ENCODE data around the gene MYH8.

Gene MYH8

DNA sequence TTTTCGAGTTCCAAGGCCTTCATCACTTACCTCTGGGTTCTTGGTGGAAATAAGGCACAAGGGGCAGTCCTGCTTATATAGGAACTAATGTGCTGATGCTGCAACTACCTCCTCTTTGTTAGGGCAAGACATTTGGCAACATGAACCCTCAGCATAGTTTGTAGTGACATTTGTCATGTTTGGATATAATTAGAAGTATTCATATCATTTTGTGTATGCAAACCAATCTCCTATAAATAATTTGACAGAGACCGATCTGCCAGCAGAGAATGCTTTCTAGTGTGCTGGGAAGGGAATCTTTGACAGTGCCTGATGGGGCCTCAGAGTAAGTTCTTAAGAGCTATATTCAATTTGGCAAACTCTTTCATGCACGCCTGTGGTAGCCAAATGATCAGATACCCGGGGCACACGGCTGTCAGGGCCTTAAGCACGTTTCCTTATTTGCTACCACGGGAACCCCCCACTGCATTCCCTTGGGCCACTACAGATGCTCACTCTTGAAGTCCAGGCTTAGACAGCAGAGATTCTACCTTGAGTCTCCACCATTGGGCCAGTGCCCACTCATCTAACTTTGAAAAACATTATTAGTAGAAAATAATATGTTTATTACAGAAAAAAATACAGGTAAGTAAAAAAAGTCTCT is at the start of gene MYH8:
TSS of gene MYH8 (minus strand) at position 51 of the 643 bp plus-strand sequence. CDS start 1,723 bp downstream, outside the sequence.
- no peak for DNase-seq

DNA sequence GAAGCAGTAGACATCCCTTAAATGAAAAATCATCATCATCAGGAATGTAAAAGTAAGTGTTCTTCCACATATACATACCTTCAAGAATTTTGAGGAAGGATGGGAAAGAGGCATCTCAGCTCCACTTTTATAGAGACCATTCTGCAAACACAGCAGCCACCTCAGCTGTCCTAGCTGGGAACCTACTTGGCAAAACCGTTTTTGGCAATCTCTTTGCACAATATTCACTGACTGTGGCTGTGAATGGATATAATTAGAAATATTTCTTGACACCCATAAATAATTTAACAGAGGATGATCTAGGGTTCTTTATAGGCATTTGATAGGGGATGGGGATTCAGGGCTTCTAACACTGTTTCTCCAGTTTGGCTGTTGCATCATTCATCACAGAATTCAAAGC is 47.7 kb upstream of the MYH8 start, which contains the start of gene MYH4:
TSS of gene MYH4 (minus strand) at position 101 of the 400 bp plus-strand sequence. CDS start 2,814 bp downstream, outside the sequence.
- DNase-seq: no peak

GRCh38 chr17:10463402-10463801 is 41.7 kb upstream of the MYH8 start:
- DNase-seq: no peak

- no peak for DNase-seq
Measured at GRCh38 chr17:10460062-10460461, 38.3 kb upstream of the MYH8 start.

GRCh38 chr17:10458701-10459100 is 37.0 kb upstream of the MYH8 start:
- DNase-seq: no peak

- no peak for DNase-seq
Measured at GRCh38 chr17:10457952-10458351, 36.2 kb upstream of the MYH8 start.

- no peak for DNase-seq
Measured at GRCh38 chr17:10447026-10447931, 25.5 kb upstream of the MYH8 start.

- DNase-seq: no peak
Measured at GRCh38 chr17:10439816-10440215, 18.1 kb upstream of the MYH8 start.

GRCh38 chr17:10435096-10435495 is 13.3 kb upstream of the MYH8 start:
- DNase-seq: no peak

DNA sequence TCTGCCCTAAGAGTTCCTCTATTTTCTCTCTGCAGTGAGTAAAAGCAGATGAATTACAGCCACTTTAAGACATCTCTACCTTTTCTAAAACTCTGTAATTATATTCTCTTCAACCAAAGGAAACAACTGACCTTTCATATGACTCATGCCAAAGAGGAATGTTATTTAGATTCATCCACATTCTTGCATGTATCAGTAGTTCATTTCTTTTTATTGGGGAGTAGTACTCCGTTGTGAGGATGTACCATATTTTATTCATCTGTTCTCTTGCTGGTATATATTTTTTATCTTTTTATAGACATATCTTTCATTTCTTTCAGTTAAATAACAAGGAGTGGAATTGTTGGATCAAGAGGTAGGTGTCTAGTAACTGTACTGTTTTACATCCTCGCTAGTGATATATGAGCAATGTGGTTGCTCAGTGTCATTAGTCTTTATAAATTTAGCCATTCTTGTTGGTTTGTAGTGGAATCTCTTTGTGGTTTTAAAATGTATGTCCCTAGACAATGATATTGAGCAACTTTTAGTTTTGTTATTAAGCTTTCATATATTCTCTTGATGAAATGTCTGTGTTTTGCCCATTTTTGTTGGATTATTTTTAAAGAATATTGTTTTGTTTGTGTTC is 7.8 kb upstream of the MYH8 start:
- DNase-seq: no peak

- no peak for DNase-seq
Measured at GRCh38 chr17:10428781-10429180, 7.0 kb upstream of the MYH8 start.

- DNase-seq: no peak
Measured at GRCh38 chr17:10421211-10421610, 539 bp downstream of the MYH8 start.

GRCh38 chr17:10420811-10421210 is 939 bp downstream of the MYH8 start:
- DNase-seq: no peak

GRCh38 chr17:10417431-10417830 is 4.3 kb downstream of the MYH8 start:
- no peak for DNase-seq

DNA sequence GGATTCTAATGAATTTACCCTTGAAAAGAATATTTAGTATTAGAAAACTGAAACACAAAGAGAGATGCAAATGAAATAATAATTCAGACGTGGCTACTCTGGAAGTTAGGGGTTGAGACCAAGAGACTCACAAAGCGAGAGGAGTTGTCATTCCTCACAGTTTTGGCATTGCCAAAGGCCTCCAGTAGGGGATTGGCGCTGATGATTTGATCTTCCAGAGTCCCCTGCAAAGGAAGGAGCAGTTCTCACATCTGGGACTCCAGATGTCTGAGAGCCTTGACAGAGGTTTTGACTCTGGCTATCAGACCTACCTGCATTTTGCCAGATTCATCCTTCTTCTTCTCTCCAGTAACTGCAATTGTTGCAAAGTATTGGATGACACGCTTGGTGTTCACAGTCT is 6.6 kb downstream of the MYH8 start:
- no peak for DNase-seq

DNA sequence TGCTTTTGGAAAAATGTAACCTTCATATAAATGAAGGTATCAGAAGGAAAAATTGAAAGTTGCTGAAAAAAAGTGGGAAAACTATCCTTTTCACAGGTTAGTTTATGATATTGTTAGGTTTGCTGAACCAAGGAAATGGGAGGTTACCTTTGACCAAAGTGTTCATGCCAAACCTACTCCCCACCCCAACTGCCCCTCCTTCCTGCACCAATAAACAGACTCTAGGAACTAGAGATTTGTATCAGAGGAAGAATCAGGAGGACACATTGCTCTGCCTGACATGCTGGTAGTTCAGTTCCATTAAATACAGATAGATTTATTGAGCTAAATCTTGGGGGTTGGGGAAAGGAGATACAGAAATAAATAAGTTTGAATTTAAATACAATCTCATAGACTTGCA is 18.2 kb downstream of the MYH8 start:
- DNase-seq: no peak

DNA sequence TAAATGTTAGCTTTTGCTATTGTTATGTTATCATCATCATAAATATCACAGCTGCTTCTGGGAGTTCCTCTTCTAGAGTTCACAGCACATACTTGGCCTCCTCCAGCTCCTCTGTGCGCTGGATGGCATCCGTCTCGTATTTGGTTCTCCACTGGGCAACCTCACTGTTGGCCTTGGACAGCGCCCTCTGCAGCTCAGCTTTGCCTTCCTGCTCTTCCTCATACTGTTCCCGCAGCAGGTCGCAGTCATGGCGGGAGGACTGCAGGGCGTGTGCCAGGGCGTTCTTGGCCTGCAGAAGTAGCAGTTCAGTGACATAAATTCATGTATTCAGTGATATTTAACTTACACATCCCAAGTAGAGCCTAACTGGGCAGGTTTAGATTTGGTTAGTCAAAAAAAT is 23.4 kb downstream of the MYH8 start:
- no peak for DNase-seq

DNA sequence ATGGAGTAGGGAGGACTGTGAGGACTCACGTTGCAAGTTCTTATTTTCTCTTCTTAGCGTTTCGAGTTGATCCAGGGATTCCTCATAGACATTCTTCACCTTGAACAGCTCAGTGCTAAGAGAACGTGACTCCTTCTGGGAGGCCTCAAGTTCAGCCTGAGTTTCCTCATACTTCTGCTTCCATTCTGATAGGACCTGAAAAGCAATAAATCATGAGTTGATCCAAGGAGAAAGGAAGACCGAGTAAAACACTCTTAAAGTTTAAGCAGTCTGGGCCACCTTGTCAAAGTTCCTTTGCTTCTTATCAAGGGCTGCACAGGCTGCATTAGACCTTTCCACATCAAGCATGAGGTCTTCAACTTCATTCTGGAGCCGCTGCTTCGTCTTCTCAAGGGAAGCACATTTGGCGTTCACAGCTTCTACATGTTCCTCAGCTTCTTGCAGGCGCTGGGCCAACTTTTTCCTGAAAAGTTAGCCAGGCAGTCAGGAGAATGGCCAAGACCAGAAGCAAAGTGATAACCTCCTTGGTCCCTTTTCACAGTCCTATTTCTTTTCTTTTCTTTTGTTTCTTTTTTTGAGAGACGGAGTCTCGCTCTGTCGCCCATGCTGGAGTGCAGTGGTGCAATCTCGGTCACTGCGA is 25.1 kb downstream of the MYH8 start:
- DNase-seq: no peak

DNA sequence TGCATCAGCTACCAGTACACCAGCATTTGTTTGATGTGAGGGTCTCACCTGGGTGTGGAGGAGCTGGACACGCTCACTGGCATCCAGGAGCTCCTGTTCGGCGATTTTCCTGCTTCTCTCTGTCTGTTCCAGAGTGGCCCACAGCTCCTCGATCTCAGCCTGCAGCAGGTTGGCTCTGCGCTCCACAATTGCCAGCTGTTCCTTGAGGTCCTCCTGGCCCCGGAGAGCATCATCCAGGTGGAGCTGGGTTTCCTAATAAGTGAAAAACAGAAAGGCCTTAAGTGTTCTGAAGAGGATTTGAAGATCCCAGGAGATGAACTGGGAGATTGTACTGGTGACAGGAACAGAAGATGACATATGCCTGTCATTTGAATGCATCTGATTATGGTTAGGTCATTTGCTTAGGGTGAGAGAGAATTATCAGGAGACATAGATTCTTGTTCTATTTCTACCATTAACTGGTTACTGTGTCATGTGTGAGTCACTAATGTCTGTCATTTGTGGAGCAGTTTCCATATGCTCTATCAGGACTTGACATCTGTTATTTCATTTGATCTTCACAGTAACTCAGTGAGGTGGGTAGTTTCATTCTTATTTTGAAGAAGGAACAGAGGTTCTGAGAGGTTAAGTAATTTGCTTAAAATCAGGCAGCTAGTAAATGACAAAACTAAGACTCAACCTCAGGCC is 27.4 kb downstream of the MYH8 start:
- DNase-seq: no peak

DNA sequence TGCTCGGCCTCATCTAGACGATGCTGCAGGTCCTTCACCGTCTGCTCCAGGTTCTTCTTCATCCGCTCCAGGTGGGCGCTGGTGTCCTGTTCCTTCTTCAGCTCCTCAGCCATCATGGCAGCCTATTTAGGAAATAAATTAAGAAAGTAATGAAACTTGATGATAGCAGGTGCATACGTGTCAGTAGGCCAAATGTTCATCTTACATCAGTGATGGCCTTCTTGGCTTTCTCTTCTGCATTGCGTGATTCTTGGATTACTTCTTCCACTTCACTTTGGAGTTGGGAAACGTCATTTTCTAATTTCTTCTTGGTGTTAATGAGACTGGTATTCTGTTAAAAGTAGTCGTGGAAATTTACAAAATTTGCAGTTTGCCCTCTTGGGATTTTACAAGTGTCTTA is 28.9 kb downstream of the MYH8 start:
- no peak for DNase-seq

- DNase-seq: no peak
Measured at GRCh38 chr17:10385871-10386270, 35.9 kb downstream of the MYH8 start.

DNA sequence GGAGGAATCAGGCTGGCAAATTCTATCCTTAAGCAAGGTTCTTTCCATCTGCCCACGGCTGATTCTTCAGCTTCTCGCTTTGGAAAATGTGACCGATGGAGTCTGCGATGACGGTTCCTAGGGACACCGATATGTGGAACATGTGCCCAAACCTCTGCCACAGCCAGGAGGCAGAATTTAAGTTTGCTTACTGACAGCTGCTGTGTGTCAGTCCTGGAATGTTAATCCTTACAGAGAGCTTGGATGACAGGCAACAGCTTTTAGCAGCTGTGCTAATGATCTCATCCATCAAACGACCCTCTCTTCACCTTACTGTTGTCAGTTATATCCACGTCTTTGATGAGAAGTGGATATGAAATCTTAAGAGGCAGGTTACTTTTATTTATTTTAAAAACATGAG is 37.6 kb downstream of the MYH8 start:
- DNase-seq: no peak
